Liver (tissue), 3 donors: ENCODE data around the gene EPHA6.

Source experiments
- CTCF ChIP-seq: fragments of 150-350 bp; IDR thresholded peaks from 2 replicates; pipeline ENCODE4 v1.5.1; 2017; ENCODE audit warnings: improper control_type of control experiment, low read depth, low read length; ENCODE audit not compliant: missing input control
- EGR1 ChIP-seq, 2 donors: IDR thresholded peaks; 2 replicates each; pipeline ENCODE4 v1.6.1; 2016 to 2018; ENCODE audit warnings: antibody characterized with exemption in 2 of 2, low read depth in 2 of 2
- RAD21 ChIP-seq, 2 donors: IDR thresholded peaks; 2 replicates each; pipeline ENCODE4 v1.6.1; 2016; ENCODE audit warnings: antibody characterized with exemption in 2 of 2, mild to moderate bottlenecking in 2 of 2
- YY1 ChIP-seq: IDR thresholded peaks from 2 replicates; pipeline ENCODE4 v1.6.1; 2016; ENCODE audit warnings: antibody characterized with exemption, mild to moderate bottlenecking
- donor health status: healthy.
- donor health status: healthy.

- TF ChIP-seq CTCF (no peak), RAD21 (IDR thresholded peaks at IDR 0.05) (no peak), EGR1 (IDR thresholded peaks at IDR 0.05; ENCODE audit: low read depth in 2 of 2) (no peak), YY1 (no peak)
Observed at GRCh38 chr3:97043411-97043810, 229.0 kb downstream of the EPHA6 start.
